HG03066 (cell line): Measurements from ENCODE around the gene ABHD10.

Experiments used
- ATAC-seq: cut with Tn5 transposase; IDR thresholded peaks from one replicate; pipeline ENCODE4 v1.9.1; 2021; ENCODE audit warnings: low read depth; ENCODE audit not compliant: unreplicated experiment

Gene ABHD10

DNA sequence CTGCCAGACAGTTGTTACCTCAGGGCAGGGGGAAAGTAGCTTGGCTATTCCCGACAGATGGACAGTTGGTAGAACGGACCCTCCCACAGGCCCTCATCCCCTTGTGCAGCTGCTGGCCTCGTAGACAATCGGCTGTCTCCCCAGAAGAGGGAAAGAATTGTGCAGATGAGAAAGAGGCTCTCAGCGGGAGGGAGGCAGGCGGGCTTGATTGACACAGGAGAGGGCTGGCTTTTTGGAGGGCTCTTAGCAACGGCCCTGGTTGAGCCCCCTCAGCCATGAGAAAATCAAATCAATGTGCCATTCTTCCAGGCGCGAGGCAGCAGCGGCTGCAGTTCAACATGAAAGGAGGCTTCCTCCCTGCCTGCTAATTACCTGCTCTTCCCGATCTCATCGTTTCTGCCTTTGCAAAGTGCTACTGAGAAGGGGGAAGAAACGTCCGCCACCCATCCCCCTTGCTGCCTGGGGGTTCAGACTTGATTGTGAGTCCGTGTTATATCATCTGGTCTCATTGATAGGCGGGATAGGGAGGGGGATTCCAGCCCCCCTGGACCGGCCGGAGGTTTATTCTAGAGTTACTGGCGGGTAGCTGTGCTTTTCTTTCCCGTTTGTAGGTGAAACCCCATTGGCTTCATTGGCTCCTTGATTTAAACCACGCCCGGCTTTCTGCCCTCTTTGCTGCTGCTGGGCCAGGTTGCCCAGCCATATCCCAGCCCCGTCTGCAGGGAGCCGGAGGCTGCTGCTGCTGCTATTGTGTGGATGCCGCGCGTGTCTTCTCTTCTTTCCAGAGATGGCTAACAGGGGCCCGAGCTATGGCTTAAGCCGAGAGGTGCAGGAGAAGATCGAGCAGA, 20.0 kb downstream of the ABHD10 start, which contains the start of gene TAGLN3:
TSS of gene TAGLN3 (plus strand) at position 287 of the 848 bp plus-strand sequence. CDS start at position 788, 501 bp downstream.
- ATAC-seq: peak; percentile 47

DNA sequence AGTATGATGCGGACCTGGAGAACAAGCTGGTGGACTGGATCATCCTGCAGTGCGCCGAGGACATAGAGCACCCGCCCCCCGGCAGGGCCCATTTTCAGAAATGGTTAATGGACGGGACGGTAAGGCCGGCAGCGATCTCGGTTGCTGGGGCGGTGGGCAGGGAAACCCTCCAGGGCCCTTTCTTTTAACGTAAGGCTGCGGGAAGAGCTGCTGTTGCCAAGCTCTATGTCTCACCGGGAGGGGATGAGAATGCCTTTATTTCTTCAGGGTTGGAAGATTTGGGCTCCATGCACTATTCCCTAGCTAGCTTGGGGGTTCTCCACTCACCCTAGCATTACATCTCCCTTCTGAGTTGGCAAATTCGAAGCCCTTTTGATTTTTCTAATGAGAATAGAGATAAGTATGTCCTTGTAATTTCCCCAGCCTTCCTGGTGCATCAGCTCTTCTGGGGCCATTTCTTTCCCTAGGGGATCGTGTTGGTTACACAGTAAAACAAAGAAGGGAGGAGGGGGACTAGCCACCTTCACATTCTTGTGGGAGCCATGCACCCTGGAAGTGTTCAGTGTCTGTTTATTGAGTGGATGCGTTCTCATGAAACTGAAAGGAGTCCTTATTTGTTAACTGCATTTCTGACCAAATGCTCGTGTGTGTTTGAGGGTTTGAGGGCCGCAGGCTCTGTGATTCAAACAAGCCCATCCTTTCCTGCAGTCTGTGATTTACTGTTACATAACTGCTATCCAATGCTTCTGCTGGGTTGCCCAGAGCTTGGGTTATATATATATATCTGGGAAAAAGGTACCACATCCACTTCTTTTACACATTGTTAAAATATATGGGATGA, 20.9 kb downstream of the ABHD10 start:
- ATAC-seq: peak; percentile 27

DNA sequence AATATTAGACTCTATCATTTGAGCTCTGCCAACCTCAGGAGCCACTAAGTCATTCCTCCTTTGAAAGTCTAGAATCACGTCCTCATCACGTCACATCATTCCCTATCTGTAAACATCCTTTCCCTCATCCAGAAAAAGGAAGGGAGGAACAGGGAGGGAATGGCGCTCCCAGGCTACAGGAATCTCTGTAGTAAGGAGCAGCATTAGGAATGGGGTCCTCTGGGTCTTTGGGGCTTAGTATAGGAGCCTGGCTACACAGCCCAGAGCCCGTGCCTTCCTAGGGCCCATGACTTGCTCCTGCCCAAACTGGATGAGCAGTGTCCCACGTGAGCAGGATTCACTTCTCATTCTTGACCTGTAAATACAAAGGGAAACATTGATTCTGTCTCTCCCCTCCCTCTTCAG, 21.5 kb downstream of the ABHD10 start:
- no peak for ATAC-seq

DNA sequence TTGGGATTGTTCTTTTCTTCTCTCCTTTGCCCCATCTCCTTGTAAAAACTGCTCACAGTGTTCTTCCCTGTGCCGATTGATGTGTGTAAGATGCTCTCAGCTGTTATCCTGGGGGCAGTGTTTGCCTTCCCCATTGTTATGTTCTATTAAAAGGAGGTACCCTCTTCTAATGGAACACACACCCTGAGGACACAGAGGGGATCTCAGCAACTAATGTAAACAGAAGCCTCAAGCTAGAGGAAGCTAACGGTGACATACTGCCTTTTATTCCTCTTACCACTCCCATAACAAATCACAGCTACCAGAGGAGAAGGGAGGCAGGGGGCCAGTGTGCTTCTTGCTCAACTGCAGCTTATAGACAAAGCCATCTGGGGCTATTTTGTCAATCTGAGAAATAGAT, 22.1 kb downstream of the ABHD10 start:
- no peak for ATAC-seq

DNA sequence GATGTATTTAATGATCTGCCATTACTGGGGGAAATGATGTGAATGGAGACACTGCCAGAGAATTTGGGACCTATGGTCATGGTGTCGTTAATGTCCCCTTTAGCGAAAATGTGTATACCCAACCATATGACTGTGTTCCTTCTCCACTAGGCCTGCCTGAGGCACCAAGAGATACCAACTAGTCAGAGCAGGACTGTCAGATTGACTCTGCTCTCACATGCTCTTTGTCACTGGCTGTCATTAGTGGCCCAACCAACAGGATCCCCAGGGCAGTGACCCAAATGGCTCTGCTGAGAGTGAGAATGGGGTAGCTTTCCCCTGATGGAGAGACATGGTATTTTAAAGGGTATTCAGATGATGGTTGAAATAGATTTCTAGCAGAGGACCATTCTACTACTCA, 22.7 kb downstream of the ABHD10 start:
- ATAC-seq: no peak

DNA sequence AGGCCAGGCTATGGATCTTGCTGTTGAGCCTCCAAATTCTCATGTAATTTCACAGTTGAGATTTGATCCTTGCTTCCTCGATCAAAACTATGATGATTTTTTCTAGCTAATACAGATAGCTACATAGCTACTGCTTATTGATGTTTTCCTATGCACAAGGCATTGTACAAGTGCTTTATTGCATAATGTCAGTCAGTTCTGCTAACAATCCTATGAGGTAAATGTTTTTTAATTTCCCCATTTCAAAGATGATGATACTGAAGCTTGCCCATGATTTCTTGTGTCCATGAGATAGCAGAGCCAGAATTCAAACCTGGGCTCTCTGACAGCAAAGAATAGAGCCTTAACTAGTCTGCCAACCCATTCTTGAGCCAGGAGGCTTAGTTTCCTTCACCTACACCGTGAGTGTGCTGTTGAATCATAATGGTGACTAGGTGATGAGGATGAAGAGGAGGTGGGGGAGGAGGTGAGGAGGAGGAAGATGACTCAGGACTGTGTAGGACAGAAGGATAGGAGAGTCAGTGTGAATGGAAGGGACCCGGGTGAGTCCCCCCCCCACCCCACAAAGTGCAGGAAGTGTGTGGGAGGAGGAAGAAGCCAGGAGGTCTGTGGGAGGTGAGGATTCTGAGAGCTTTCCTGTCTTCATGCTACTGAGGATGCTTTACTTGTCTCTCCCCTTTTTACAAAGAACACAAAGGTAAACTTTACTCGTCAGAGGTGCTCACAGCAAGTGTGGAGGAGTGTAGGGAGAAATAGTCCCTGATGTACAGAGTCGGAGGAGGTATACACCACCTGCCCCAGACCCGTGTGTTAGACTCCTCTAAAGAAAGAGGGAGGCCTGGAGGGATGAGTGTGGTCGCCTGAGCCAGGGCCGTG, 23.5 kb downstream of the ABHD10 start:
- ATAC-seq: no peak

DNA sequence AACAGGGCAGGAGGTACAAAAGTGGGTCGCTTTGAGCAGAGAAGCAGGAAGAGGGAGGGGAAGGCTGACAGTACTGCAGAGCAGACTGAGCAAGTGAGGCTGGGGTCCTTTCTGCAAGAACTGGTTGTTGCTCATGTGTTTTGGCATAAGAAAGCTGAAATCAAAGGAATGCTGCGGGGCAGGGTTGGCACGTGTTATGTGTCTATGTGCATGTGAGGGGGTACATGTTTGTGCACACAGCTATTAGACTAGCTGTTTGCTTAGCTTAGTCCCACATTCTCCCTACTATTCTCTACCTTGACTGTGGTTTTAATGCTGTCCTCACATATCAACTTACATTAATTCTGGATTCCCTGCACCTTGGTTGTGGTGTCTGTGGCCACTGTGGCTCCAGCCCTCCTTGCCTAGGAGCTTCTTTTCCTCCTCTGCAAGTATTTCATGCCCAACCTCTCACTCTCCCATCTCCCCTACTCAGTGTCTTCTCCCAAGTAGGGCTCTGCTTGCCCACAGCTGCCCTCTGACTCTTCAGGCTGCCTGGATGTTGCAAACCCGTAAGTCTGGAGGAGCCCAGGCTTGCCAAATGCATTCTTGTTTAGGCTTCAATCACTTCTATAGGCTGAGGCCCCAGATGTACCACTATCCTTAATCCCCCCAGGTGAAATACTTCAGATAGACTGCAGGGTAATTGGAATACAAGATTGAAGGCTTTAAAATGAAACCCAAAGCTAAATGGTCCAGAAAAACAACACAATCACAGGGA, 24.7 kb downstream of the ABHD10 start:
- no peak for ATAC-seq

DNA sequence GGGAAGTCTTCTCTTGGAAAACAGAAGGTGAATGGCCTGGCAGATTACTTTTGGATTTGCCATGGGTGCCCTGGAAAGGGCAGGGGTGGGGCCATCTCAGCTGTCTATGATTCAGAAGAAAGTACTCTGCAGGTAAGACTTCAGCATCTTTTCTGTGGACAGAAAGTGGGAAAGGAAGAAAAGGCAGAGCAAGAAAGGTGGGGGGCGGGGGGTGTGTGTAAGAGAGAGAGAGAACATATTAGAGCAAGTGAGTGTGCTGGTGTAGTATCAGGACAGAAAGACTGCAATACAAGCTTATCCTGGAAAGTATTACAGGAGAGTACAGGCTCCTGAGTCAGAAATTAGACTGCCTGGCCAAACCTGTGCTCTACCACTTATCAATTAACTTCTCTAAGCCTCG, 25.4 kb downstream of the ABHD10 start:
- no peak for ATAC-seq

DNA sequence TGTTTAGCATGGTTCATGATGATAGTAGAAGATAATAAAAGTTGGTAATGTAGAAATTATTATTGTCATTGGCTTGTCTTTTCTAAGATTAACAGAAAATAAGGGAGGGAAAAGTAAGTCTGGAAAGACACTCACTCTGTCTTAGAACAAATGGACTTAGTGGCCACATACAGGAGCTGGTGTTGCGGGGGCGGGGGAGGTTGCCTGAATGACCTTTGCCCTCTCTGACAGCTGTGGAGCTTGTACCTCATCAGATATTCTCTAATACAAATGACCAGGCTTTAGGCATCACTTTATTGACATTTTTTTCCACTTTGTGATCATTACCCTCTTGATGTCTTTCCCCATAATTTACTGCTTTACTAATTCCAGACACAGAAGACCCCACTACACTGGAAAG, 25.8 kb downstream of the ABHD10 start:
- ATAC-seq: no peak

DNA sequence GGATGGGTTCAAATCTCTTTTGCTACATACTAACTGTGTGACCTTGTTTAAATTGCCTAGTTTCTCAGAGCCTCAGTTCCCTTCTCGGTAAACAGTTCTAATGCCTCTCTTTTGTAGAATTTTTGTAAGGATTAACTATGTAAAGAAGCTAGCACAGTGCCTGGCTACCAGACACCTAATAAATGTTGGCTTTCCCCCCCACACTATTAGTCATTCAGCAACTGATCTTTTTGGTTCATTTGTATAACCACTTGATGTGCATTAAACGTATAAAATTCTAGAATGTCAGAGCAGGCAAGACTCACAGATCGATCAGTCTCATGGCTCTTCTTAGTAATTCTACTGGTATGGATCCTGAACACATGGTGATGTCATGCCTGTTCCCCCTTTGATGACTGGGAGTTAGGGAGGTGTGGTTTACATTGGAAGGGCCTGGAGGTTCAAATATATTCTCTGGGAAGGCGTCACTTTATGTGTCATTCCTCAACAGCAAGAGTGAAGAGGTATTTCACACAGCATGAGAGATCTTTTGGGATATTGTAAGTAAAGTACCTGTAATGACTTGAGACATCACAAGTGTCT, 26.4 kb downstream of the ABHD10 start:
- no peak for ATAC-seq

DNA sequence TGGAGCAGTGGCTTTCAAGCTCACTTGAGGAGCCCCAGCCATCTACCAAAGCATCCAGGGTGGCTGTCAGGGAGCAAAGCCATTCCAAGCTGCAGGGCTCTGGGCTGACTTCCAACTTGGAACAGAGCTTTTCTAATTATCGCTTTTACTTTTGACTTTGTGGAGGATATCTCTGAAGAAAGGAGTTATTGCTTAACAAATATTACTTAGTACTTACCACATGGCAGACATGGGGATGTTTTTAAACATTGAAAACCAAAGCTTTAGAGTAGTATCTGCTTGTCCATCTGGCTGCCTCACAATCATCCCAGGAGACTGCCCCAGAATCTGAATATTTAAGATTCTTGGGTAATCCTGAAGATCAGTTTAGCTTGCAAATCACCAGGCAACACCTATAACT, 28.8 kb downstream of the ABHD10 start:
- no peak for ATAC-seq

DNA sequence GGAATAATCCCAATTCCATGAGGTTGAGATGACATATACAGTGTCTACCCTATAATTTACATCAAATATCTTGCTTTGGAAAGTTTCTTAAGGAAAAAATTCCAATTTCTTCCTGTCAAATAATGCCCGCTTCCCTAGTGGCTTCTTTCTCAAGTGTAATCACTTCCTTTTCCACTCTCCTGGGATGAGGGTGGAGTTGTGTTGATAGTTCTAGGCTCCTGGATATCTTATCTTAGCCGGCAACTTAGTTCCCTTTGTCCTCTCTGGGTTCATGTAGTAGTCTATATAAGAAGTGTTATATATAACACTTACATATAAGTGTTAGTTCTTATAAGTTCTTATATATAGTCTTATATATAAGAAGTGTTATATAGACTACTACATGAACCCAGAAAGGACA, 30.8 kb downstream of the ABHD10 start:
- ATAC-seq: no peak

DNA sequence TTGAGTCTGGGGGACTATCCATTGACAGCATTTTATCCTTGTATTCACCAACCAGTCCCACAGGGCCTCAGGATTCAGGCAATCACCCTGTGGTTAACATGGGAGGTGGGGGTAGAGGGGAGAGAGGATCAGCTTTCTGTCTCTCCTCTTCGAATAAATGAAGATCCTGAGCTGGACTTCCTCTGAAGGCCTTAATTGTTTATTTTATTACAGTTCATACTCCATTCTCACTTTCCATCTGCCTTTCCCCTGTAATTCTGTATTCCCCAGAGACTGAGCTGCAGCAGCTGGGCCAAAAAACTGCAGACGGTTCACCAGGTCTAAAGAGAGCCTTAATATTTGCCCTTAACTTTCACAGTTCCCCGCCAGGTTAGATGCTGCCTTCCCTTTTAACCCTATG, 31.8 kb downstream of the ABHD10 start:
- ATAC-seq: no peak

DNA sequence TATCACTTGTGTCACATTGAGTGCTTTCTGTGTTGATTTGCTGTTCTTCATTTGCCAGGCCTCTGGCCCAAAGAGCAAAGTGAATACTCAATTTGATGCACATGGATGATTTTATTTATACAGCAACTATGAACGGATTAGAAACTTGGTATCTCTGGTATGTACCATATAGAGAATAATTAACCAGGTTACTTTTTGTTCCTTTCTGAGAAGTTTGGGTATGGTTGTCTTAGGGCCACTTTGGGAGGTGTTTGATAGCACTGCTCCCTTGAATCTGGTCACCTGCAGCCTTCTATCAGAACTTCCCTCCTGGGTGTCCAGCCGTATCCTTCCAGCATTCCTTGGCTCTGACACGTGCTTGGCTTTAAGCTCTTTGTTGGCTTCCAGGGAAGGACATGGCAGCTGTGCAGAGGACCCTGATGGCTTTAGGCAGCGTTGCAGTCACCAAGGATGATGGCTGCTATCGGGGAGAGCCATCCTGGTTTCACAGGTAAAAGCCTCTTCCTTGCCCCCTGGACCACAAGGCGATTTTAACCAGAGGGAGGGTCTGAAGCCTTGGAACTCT, 32.6 kb downstream of the ABHD10 start:
- no peak for ATAC-seq

DNA sequence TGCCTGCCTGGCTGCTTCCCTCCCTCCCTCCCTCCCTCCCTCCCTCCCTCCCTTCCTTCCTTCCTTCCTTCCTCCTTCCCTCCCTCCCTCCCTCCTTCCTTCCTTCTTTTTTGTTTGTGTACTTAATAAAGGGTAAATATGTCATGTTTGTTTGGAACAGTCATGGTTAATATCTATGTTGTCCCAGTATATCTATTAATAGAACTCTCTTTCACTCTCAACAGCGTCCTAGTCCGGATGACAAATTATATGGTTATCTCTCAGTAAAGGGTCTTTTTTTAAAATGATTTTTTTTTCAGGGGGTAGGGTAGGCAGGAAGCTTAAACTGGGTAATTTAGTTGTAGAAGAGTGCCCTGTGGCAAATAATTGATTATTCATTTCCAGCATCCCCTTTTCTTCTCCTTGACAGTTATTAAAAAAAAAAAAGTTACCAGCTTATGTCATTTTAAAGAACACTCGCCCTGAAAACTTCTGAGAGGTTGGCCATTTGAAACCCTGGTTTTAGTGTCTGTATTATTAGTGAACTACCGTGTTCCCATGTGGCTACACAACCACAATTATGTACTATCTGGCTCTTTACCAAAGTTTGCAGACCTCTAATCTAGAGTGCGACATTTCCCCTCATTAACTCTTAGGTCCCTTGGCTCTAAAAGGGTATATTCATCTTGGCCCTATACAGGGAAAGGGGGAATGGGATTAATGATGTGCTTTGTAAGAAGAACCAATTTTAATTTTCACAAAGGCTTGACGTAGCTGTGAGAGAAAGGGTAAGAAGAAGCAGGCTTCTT, 33.6 kb downstream of the ABHD10 start:
- ATAC-seq: no peak

DNA sequence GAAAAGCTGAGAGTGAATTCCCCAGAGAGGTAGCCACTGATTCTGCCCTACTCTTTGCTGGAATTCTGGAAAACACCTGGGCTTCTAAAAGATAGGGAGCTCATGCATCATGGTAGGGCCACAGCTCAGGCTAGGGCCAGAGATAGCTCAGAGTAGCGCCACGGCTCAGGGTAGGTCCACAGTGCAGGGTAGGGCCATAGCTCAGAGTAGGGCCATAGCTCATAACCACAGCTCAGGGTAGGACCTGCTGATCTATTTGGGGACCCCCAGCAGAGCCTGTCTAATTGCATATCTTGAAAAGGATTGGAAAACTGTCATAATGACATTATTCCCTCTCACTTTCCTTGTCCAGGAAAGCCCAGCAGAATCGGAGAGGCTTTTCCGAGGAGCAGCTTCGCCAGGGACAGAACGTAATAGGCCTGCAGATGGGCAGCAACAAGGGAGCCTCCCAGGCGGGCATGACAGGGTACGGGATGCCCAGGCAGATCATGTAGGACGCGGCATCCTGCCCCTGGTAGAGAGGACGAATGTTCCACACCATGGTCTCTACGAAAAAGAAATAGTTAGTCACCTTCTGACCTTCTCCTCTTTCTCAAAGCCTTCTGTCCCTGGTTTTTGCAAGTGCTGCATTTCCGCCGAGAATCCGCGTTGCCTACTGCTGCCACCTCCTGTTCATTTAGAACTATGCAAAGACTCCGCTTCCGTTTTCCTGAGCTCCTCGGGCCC, 34.4 kb downstream of the ABHD10 start:
- peak; percentile 78 for ATAC-seq

DNA sequence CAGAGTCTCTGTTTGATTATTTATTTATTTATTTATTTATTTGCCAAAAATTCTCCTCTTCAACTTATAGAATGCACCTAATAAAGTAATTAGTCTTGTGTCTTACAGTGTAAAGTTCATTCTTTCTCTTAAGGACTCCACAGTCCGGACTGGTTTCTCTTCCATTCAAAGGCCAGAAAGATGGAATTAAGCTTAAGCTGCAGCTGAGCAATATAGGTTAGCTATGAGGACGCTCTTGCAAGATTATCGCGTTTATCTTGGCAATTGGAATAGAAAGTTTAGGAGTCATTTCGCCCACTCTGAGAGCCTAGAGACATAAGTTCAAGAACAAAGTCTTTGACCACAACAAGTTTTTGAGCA, 34.9 kb downstream of the ABHD10 start:
- peak; percentile 25 for ATAC-seq

DNA sequence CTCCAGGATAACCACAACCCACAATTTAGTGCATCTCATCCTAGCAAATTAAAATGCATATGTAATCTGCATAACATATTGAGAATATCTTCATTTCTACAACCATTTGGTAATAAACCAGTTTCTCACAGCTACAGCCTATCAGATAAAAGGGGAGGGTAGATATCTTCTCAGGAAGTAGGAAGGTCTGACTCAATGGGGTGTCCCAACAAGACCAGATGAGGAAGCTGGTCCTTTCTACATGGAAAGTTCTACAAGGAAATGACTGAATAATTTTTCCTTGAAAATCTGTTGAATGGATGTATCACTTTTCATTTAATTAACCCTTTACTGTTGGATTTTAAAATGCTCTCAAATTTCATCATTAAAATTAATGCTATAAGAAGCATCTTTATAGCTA, 38.3 kb downstream of the ABHD10 start:
- ATAC-seq: no peak
